Measurements from ENCODE around the gene SMIM31.

Gene SMIM31

DNA sequence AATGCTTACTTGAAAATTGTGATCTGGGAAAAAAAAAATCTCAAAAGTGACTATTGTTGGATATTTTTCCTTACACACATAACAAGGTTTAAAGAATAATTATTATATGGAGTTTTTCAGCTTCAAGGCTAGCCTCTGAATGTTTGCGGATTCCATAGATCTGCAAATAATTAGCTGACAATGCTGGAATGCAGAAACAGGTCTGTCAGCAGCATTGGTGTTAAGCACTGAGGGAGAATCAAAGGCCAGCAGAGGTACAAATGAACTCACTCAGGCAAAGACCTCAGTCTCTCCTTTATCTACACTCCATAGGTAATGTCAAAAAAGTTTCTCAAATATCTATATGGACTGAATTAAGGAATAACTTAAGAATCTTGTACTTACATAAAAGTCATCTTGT is 35.1 kb downstream of the SMIM31 start:
- DNase-seq: no peak

DNA sequence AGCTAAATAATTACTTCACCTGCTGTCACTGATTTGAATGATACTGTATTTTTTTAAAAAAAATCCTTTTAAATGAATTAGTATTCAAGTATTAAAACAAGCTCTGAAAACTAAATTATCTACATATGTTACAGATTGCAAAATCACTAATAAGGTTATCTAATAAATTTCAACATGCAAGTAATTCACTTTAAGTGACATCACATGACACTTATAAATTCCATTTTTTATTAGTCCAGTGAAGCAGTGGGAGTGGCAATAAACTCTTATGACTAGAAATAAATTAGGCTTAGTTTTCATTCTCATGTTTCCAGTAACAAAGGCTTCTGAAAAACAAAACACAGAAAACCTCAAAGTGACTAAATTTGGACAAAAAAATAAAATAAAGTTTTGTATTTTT is 36.3 kb downstream of the SMIM31 start:
- DNase-seq: no peak

DNA sequence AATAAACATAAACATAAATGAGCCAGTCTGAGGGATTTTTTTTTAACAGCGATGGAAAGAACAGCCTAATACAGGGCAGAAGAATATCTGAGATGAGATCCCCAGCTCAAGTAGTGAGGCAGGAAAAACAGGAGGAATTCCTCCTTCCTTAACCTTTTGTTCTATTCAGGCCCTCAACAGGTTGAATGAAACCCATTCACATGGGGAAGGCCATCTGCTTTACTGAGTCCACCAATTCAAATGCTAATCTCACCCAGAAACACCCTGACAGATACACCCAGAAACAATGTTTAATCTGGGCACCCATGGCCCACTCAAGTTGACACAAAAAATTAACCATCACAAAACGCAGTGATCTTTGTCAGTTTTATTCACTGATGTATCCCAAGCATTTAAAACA is 45.5 kb downstream of the SMIM31 start:
- no peak for DNase-seq

DNA sequence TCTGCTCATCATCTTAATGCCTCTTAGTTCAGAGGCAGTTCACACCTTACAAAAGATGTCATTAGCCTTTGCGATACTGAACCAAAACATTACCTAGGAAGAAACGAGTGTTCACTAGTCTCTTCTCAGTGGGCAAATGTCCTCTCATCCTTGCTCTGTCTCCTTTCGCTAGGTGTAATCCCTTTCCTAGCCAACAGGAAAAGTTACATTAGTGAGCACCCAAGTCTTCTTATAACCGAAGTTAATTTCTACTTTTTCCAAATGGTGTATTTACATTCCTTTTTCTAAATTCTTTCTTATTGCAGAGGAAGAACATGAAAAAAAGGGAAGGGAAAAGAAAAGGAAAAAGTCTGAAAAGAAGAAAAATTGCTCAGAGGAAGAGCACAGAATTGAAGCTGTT is 46.9 kb downstream of the SMIM31 start:
- no peak for DNase-seq

DNA sequence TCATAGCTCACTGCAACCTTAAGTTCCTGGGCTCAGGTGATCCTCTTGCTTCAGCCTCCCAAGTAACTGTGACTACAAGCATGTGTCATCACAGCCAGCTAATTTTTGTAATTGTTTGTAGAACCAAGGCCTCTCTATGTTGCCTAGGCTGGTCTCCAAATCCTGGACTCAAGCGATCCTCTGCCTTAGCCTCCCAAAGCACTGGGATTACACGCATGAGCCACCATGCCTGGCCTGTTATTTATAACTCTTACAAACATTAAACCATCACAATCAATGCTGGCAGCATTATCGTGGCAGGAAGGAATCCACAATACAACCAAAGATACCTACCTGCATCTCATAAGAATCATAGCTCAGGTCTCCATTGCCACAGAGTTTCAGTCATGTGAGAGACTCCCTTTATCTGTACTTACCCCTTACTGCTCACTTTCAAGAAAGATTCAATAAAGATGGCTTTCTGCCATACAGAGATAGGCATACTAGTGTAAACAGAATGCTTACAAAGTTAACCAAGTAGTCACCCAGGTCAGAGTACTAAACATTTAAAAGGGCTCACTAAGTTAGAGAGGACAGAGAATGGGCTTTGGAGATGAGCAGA is 48.5 kb downstream of the SMIM31 start:
- DNase-seq: no peak

DNA sequence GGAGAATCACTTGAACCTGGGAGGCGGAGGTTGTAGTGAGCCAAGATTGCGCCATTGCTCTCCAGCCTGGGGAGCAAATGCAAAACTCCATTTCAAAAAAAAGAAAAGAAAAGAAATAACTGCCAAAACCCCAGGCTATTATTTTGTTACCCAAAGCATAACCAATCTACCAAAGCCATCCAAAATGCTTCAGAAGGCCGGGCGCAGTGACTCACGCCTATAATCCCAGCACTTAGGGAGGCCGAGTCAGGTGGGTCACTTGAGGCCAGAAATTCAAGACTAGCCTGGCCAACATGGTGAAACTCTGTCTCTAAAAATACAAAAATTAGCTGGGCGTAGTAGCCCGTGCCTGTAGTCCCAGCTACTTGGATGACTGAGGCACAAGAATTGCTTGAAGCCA is 49.8 kb downstream of the SMIM31 start:
- no peak for DNase-seq

DNA sequence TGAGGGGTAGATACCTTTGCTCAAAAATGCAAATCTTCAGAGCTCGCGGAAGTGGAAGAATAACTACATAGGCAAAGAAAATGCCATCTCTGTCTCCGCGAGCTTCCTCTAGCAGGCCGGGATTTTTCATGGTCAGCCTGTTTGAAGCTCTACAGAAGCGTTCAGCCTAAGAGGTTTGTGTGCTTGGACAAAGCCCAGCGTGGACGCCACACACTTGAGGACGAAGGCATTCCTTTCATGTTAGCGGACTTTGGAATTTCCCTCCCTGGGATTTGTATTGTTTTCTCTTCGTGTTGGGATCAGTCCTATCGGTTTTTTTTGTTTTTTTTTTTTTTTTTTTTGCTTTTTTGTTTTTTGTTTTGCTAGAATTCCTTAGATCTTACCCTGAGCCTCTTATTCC is 53.7 kb downstream of the SMIM31 start:
- no peak for DNase-seq

DNA sequence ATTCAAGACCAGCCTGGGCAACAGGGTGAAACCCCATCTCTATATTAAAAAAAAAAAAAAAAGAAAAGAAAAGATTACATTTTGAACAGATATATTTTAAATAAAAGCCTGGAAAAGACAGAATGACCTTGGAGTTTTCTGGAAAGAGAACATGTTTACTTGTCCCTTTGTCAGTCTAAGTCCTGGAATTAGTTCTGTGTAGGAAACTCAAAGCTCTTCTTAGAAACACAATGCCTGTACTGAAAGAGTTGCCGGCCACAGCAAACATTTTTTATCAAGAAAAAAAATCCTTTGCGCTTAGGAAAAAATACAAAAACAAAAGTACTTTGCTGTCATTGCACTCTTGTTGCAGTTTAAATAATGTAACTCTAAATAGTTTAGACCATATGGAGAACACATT is 59.6 kb downstream of the SMIM31 start:
- no peak for DNase-seq

DNA sequence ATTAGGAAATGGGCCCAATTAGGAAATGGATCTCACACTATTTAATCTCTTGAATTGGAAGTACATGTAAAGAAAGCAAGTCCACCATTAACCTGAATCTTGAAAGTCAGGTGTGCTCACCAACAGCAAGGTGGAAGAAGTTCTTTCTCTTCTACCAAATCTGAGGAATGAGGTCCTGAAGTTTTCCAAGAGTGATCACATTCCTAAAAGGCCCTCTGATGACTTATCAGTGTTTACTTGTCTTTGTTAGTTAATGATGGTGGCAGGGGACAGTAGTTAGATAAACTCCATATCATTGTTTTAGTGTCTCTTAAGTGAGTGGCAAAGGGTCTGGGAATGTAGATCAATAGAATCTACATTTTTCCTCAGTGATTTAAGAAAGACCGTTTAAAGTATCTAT is 61.8 kb downstream of the SMIM31 start:
- no peak for DNase-seq

DNA sequence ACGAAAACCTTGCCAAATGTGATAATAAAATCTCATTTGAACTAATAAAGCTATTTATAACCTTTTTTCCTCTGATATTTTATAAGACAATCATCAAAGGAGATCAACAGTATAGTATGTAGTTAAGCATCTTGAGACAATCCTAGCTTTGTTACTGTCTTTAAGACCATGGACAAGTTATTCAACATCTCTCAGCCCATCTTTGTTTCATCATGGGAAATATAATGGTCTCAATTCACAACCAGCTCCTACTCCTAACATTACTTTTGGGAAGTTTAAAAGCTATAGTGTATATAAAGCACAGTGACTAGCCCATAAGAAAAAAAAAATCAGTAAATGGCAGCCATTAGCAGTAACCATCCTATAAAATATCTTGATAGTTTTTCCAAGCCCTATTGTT is 65.4 kb downstream of the SMIM31 start:
- no peak for DNase-seq

DNA sequence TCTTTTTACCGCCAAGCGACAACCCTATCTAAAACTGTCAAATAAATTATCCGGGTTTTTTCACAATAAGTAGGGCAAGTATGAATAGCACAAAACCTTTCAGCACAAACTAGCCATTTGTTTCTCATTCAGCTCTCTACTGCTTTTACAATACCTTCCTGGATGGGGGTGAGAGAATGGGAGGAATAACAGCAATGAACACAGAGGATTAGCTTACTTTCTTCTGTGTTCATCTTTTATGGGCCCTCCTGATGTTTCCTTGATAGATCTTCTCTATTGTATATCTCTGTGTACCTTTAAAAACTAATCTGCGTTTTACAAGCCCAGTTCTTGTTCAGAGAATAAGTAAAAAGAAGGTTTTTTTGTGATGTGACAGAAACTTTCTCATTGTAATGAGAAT is 67.8 kb downstream of the SMIM31 start:
- no peak for DNase-seq

DNA sequence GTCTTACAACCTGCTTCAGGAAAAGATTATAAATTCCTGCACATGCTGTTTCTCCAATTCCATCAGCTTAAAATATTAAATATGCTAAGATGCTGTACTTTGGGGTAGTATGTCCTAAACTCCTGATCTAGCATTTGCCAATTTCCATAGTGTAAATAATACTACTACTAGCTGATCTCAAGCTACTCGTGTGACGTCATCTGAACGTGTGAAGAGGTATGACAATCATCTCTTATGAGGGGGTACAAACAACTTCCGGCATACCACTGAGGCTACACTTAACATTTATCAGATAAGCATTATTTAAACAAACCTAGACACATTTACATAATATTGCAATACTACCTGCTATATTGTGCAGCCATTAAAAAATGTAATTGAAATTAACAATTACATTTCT is 70.7 kb downstream of the SMIM31 start:
- DNase-seq: no peak

DNA sequence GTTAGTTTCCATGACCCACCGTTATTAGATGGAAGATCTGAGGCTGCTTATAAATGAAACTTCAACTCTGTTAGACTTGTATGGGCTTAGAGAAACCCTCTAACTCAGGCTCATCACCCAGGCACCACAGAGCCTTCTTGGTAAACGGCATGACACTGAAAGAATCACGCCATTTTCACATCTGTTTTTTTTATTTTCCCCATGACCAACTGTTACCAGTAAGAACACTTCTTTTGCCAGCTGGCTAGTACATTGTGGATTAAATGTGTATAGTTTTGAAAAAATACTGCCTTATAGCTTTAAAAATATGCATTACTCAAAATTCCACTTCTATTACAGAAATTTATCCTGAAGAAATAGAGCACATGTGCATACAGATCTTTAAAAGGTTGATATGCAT is 75.0 kb downstream of the SMIM31 start:
- no peak for DNase-seq

DNA sequence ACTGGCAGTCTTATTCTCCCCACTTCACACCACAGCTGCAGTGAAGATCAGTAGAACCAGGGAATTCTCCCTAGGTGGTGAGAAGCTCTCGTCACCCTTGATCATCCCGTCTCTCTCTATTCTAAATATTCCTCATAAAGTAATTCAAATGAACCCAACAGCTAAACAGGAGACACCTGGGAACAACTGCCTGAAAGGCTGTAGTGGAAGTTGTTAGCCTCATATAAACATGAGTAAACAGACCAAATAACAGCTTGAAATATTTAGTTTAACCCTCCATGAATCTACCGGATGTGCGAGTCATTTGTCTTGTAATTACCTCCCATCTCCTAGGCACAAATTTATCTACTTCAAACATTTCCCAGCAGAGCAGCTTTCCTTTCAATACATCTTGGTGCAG is 92.6 kb downstream of the SMIM31 start:
- DNase-seq: no peak

DNA sequence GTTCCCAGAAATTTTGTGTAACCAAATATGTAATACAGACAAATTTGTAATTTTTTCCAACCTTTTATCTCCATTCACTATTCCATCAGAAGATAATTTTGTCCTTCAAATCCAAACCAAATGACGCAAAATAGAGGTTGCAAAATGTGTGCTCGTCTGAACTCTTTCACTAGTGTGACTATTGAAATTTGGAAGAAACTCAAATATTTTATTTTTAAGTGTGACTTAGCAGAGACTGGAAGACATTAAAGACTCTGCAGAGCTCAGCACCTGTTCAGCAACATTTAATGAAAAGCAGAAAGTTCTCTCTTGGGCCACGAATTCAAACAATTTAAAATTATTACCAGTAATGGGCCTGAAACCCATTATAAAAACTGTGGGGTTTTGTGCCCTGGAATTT is 93.1 kb downstream of the SMIM31 start:
- no peak for DNase-seq

DNA sequence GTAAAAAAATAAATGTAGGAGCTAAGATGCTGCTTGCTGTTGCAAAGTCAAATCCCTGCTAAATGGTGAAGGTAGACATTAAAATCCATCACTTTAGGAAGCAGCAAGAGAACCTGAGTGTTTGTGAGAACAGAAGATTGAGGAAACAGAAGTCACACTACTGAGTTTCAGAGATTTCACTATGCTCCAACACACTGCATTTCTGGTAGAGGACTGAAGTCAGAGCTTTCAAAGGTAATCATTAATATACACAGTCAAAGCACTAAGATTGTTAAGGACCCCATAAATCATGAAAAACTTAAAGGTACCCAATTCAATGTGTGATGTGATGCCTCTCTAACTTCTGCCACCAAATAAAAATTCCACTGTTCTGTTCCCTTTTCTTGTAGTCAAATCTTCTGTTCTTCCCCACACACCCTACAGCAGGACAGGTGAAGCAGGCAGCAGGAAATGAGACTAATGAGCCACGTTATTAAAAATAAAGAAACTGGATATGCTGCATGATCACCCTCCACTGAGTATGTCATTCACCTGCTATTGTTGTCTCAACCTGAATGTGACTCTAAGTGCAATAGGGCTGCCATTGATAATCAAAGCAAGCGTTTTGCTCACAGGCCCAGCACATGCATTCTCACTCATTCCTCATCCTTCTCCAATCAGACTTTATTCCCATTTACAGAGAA is 94.2 kb downstream of the SMIM31 start:
- no peak for DNase-seq
